K562 (cell line): ENCODE data around the gene PARD3B. TPM values are rescaled to one million over a fixed set of nuclear protein-coding genes. Genes with fewer than 3 reads are reported as not detected.

Experiments used
- ATAC-seq: fragments of 200-7000 bp; cut with Tn5 transposase; 3 replicates; pipeline ENCODE4 v1.9.1; 2020; ENCODE audit warnings: moderate library complexity
- BruUV-seq: library from RNA; stranded (reverse); fragments of 400-500 nt; replicated peaks from 2 replicates; lab custom pipeline; 2021; lab: Mats Ljungman, UMichigan
- CTCF ChIA-PET: fragments of 300-600 bp; formaldehyde crosslinking; extraction: SDS; loops from one replicate; lab custom pipeline; 2021; ENCODE audit warnings: low intra/inter-chr PET ratio; lab: Yijun Ruan, JAX
- POLR2A ChIA-PET: fragments of 300-600, 350-650 bp; sonication (Branson Sonifier 250); formaldehyde crosslinking; extraction: SDS; loops from one replicate; lab custom pipeline; 2021; ENCODE audit warnings: antibody characterized with exemption, inconsistent platforms; lab: Yijun Ruan, JAX
- DNase-seq, 4 experiments: peaks; one replicate each; pipeline versions ENCODE4 v3.0.0 to v3.0.0-alpha.2; 2011 to 2018; ENCODE audit warnings: low spot score in 3 of 4, mixed read lengths in 3 of 4; ENCODE audit errors: extremely low read depth in 1 of 4
- FAIRE-seq: peaks from 2 replicates; lab custom pipeline; 2011; peaks lifted over from hg19 to GRCh38; lab: Jason Lieb, UNC
- H2AFZ ChIP-seq: 2 replicates; pipeline ENCODE4 v1.6.0; 2011; ENCODE audit warnings: low read depth, low read length, control low read depth, inconsistent platforms
- H3K27ac ChIP-seq: fragments of 200-600 bp; 3 replicates; pipeline ENCODE4 v1.8.0; 2011; ENCODE audit warnings: low read depth, mild to moderate bottlenecking, control low read depth, inconsistent platforms, low read length, moderate library complexity, mixed read lengths; ENCODE audit errors: extremely low read depth
- H3K27me3 ChIP-seq, 2 experiments: fragments of 300-600 bp in 1 of 2; 2 replicates in 1 of 2; 3 replicates in 1 of 2; pipeline versions ENCODE4 v1.6.0 to v1.8.0; 2011; ENCODE audit warnings: inconsistent platforms in 2 of 2, low read length in 2 of 2, mild to moderate bottlenecking in 1 of 2, mixed read lengths in 1 of 2, moderate library complexity in 1 of 2; ENCODE audit not compliant: control insufficient read depth in 2 of 2, insufficient read depth in 2 of 2
- H3K36me3 ChIP-seq: fragments of 300-600 bp; 3 replicates; pipeline ENCODE4 v1.8.0; 2011; ENCODE audit warnings: mild to moderate bottlenecking, low read length, inconsistent platforms; ENCODE audit not compliant: control insufficient read depth, insufficient read depth
- H3K4me1 ChIP-seq, 2 experiments: fragments of 200-600 bp in 1 of 2; replicated peaks in 1 of 2; 2 replicates in 1 of 2; 3 replicates in 1 of 2; pipeline versions ENCODE4 v1.5.1 to v1.8.0; 2011; ENCODE audit warnings: inconsistent platforms in 2 of 2, low read length in 2 of 2, mild to moderate bottlenecking in 1 of 2, mixed read lengths in 1 of 2, moderate library complexity in 1 of 2; ENCODE audit not compliant: control insufficient read depth in 2 of 2, insufficient read depth in 2 of 2
- H3K4me2 ChIP-seq: 2 replicates; pipeline ENCODE4 v1.6.1; 2011; ENCODE audit warnings: low read length, control low read depth, inconsistent platforms, mixed read lengths; ENCODE audit not compliant: insufficient read depth
- H3K4me3 ChIP-seq: fragments of 200-600 bp; sonication (generic), shearing (Covaris generic); 2 replicates; pipeline ENCODE4 v1.5.1; 2016; ENCODE audit warnings: control low read depth, inconsistent platforms
- H3K79me2 ChIP-seq: fragments of 200-600 bp; 3 replicates; pipeline ENCODE4 v1.8.0; 2011; ENCODE audit warnings: low read length, inconsistent platforms; ENCODE audit not compliant: control insufficient read depth, insufficient read depth
- H3K9ac ChIP-seq, 2 experiments: 2 replicates each; pipeline versions ENCODE4 v1.6.0 to v1.6.1; 2011; ENCODE audit warnings: low read depth in 2 of 2, low read length in 2 of 2, control low read depth in 1 of 2, inconsistent platforms in 1 of 2, mild to moderate bottlenecking in 1 of 2, mixed read lengths in 1 of 2; ENCODE audit not compliant: insufficient read depth in 1 of 2
- H3K9me1 ChIP-seq: one replicate; pipeline ENCODE4 v1.6.0; 2011; ENCODE audit warnings: inconsistent platforms, mild to moderate bottlenecking, low read length, moderate library complexity; ENCODE audit not compliant: control insufficient read depth, insufficient read depth
- H3K9me3 ChIP-seq: replicated peaks from 2 replicates; pipeline ENCODE4 v1.5.1; 2011; ENCODE audit warnings: low read depth, low read length, inconsistent platforms; ENCODE audit not compliant: control insufficient read depth, insufficient read depth
- H4K20me1 ChIP-seq: replicated peaks from 2 replicates; pipeline ENCODE4 v1.6.1; 2011; ENCODE audit warnings: low read length, inconsistent platforms, mixed read lengths; ENCODE audit not compliant: control insufficient read depth, insufficient read depth
- DIDO1 ChIP-seq: fragments of 450-650 bp; IDR thresholded peaks from 2 replicates; pipeline ENCODE4 v1.6.1; 2016; ENCODE audit warnings: low read depth, missing biosample characterization, missing genetic modification characterization
- EP300 ChIP-seq: IDR thresholded peaks from 2 replicates; pipeline ENCODE4 v1.6.1; 2012; ENCODE audit warnings: low read length, improper control_type of control experiment
- IRF9 ChIP-seq: fragments of 450-650 bp; IDR thresholded peaks from 2 replicates; pipeline ENCODE4 v1.6.1; 2016; ENCODE audit warnings: missing biosample characterization, missing genetic modification characterization
- KLF16 ChIP-seq: IDR thresholded peaks from 2 replicates; pipeline ENCODE4 v1.6.1; 2016; ENCODE audit warnings: antibody characterized with exemption
- MCM5 ChIP-seq: fragments of 450-650 bp; IDR thresholded peaks from 2 replicates; pipeline ENCODE4 v1.6.1; 2016; ENCODE audit warnings: low read depth
- MEF2A ChIP-seq: IDR thresholded peaks from 2 replicates; pipeline ENCODE4 v1.6.1; 2011; ENCODE audit warnings: low read depth, mild to moderate bottlenecking, low read length, moderate library complexity; ENCODE audit not compliant: control insufficient read depth
- MEF2D ChIP-seq: conservative IDR thresholded peaks from 2 replicates; pipeline ENCODE4 v1.6.1; 2016; ENCODE audit warnings: low read depth, missing genetic modification characterization, missing compliant biosample characterization
- MYNN ChIP-seq, 2 experiments: sonication (generic); formaldehyde crosslinking in 1 of 2; IDR thresholded peaks; 2 replicates each; pipeline versions ENCODE4 v1.5.0 to v1.6.1; 2016 to 2020; ENCODE audit warnings: antibody characterized with exemption in 1 of 2, missing genetic modification reagents in 1 of 2
- NCOA1 ChIP-seq: fragments of 450-650 bp; IDR thresholded peaks from 2 replicates; pipeline ENCODE4 v1.6.1; 2016; ENCODE audit warnings: low read depth
- NR0B1 ChIP-seq: fragments of 450-650 bp; IDR thresholded peaks from one replicate; pipeline ENCODE4 v1.6.1; 2018; ENCODE audit warnings: mild to moderate bottlenecking, moderate library complexity; ENCODE audit not compliant: partially characterized antibody
- RCOR1 ChIP-seq, 2 experiments: IDR thresholded peaks; 2 replicates each; pipeline ENCODE4 v1.6.1; 2012; ENCODE audit warnings: low read depth in 2 of 2, low read length in 2 of 2, borderline replicate concordance in 1 of 2, improper control_type of control experiment in 1 of 2
- SIN3B ChIP-seq: fragments of 450-650 bp; IDR thresholded peaks from 2 replicates; pipeline ENCODE4 v1.6.1; 2017; ENCODE audit warnings: low read depth, mild to moderate bottlenecking, moderate library complexity
- SMC3 ChIP-seq: conservative IDR thresholded peaks from 2 replicates; pipeline ENCODE4 v1.6.1; 2011; ENCODE audit warnings: low read depth, low read length, improper control_type of control experiment; ENCODE audit not compliant: insufficient read depth
- ZNF184 ChIP-seq: sonication (generic); formaldehyde crosslinking; IDR thresholded peaks from 2 replicates; pipeline ENCODE4 v1.5.0; 2020; ENCODE audit warnings: missing genetic modification reagents
- ZNF431 ChIP-seq: sonication (generic); formaldehyde crosslinking; IDR thresholded peaks from 2 replicates; pipeline ENCODE4 v1.8.0; 2022; ENCODE audit warnings: mild to moderate bottlenecking, missing genetic modification reagents
- ZNF444 ChIP-seq: fragments of 250-450 bp; sonication (Bioruptor Pico); IDR thresholded peaks from 2 replicates; pipeline ENCODE4 v1.4.0; 2020; ENCODE audit warnings: mild to moderate bottlenecking, moderate library complexity
- WGBS: fragments of 100-300 bp; shearing (Covaris generic); methylation state at CpG from one replicate; pipeline ENCODE4 v1.1.6; 2016; ENCODE audit warnings: low coverage, mixed read lengths; ENCODE audit not compliant: insufficient coverage; ENCODE audit errors: missing lambda C conversion rate; 5-methylcytosine and 5-hydroxymethylcytosine counted together
- in situ Hi-C: fragments of 300-500 bp; cut with MboI; formaldehyde crosslinking; loops from 4 replicates; pipeline ENCODE4 v1.15.0; 2018; ENCODE audit warnings: inconsistent platforms, mixed read lengths
- intact Hi-C: fragments of 100-400 bp; cut with micrococcal nuclease; formaldehyde crosslinking; loops from 2 replicates; pipeline ENCODE4 v1.14.2; 2022
- polyA plus RNA-seq, 8 experiments: library from polyadenylated mRNA; depleted of rRNA in 4 of 8; stranded (reverse) in 5 of 8; unstranded in 3 of 8; fragments of >200 nt; fragmentation: Nextera tagmentation in 2 of 8; fragmentation: Illumina TruSeq in 1 of 8; extraction: Ambion mirVana in 2 of 8; extraction: Trizol in 1 of 8; gene quantifications; 2 replicates each; pipeline versions ENCODE4 v1.2.1 to v1.2.3, GENCODE V29; 2011 to 2014; ENCODE audit warnings: inconsistent platforms in 1 of 8, missing spikeins in 1 of 8
- total RNA-seq, 7 experiments: library from RNA; depleted of rRNA in 6 of 7; stranded (reverse); fragments of >200 nt in 6 of 7; fragmentation: Illumina TruSeq in 2 of 7; extraction: Trizol in 2 of 7; gene quantifications; 2 replicates each; pipeline versions ENCODE4 v1.2.1 to v1.2.3, GENCODE V29; 2011 to 2021; ENCODE audit warnings: low replicate concordance in 1 of 7
- TF ChIP-seq, protein P1 (sequence below): sonication (generic); formaldehyde crosslinking; IDR thresholded peaks from 2 replicates; pipeline ENCODE4 v1.8.0; 2023; ENCODE audit warnings: missing genetic modification reagents, mild to moderate bottlenecking, borderline replicate concordance

The PARD3B gene
- total and polyA plus RNA-seq, 9 of the 15 experiments (the other 6 are each of a cell fraction or from before 2014, with no cell fraction given) = 0.15 to 3.0 (median 1.1) TPM

DNA sequence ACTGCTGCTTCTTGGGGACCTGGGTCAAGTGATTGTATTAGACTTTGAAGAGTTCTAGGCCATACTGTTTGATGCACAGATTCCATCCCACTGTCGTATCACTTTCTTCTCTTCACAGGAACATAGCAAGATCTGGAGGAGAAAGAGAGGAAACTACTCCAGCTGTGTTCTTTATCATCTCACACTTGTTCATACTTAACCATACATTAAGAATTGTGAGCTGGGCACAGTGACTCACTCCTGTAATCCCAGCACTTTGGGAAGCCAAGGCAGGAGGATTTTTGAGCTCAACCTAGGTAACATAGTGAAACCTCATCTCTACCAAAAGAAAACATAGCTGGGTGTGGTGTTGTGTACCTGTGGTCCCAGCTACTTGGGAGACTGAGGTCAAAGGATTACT is 111.7 kb downstream of the PARD3B start:
- no peak for TF ChIP-seq IRF9
- TF ChIP-seq SMC3 = no peak
- TF ChIP-seq MEF2D (tag) = no peak
- TF ChIP-seq MEF2A = no peak
- no peak for TF ChIP-seq RCOR1 (IDR thresholded peaks at IDR 0.05; ENCODE audit: borderline replicate concordance in 1 of 2, low read depth in 2 of 2, low read length in 2 of 2)
- TF ChIP-seq NR0B1 = no peak
- no peak for TF ChIP-seq DIDO1 (tag)
- no peak for TF ChIP-seq KLF16
- TF ChIP-seq MCM5 = no peak
- TF ChIP-seq ZNF184 = no peak
- no peak for TF ChIP-seq SIN3B
- TF ChIP-seq NCOA1 = no peak
- no peak for TF ChIP-seq ZNF444 (CRISPR knock-in tag)
- TF ChIP-seq, protein P1, sequence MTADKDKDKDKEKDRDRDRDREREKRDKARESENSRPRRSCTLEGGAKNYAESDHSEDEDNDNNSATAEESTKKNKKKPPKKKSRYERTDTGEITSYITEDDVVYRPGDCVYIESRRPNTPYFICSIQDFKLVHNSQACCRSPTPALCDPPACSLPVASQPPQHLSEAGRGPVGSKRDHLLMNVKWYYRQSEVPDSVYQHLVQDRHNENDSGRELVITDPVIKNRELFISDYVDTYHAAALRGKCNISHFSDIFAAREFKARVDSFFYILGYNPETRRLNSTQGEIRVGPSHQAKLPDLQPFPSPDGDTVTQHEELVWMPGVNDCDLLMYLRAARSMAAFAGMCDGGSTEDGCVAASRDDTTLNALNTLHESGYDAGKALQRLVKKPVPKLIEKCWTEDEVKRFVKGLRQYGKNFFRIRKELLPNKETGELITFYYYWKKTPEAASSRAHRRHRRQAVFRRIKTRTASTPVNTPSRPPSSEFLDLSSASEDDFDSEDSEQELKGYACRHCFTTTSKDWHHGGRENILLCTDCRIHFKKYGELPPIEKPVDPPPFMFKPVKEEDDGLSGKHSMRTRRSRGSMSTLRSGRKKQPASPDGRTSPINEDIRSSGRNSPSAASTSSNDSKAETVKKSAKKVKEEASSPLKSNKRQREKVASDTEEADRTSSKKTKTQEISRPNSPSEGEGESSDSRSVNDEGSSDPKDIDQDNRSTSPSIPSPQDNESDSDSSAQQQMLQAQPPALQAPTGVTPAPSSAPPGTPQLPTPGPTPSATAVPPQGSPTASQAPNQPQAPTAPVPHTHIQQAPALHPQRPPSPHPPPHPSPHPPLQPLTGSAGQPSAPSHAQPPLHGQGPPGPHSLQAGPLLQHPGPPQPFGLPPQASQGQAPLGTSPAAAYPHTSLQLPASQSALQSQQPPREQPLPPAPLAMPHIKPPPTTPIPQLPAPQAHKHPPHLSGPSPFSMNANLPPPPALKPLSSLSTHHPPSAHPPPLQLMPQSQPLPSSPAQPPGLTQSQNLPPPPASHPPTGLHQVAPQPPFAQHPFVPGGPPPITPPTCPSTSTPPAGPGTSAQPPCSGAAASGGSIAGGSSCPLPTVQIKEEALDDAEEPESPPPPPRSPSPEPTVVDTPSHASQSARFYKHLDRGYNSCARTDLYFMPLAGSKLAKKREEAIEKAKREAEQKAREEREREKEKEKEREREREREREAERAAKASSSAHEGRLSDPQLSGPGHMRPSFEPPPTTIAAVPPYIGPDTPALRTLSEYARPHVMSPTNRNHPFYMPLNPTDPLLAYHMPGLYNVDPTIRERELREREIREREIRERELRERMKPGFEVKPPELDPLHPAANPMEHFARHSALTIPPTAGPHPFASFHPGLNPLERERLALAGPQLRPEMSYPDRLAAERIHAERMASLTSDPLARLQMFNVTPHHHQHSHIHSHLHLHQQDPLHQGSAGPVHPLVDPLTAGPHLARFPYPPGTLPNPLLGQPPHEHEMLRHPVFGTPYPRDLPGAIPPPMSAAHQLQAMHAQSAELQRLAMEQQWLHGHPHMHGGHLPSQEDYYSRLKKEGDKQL (CRISPR knock-in tag) = no peak
- no peak for TF ChIP-seq ZNF431 (CRISPR knock-in tag)
- TF ChIP-seq MYNN (IDR thresholded peaks at IDR 0.05) = no peak
- no peak for TF ChIP-seq MYNN (CRISPR knock-in tag; IDR thresholded peaks at IDR 0.05)
- TF ChIP-seq EP300 = no peak
- DNase-seq = no peak
- Histone ChIP-seq H3K4me3 (no peak overlapping the region), H3K79me2 (no peaks in the 10 kb centered on the region), H3K27ac (no peak overlapping the region), H4K20me1 (no peaks in the 10 kb centered on the region), H3K9ac (no peak overlapping the region), H3K27me3 (no peaks in the 10 kb centered on the region), H3K36me3 (no peaks in the 10 kb centered on the region), H2AFZ (no peak overlapping the region), H3K4me1 (no peaks in the 10 kb centered on the region), H3K9me3 (no peaks in the 10 kb centered on the region), H3K4me2 (no peak overlapping the region), H3K9me1 (no peaks in the 10 kb centered on the region)
- in situ Hi-C loops (no loop called here), intact Hi-C loops (no loop called here)
- no peak for ATAC-seq
- WGBS = 33% methylated on average over 1 of the region's 1 CpG
- POLR2A ChIA-PET = no interaction called here
- no TSS peak for BruUV-seq
- CTCF ChIA-PET = no interaction called here
- no peak for FAIRE-seq
